Measurements from ENCODE around the gene SERPINC1. TPM values are rescaled to one million over a fixed set of nuclear protein-coding genes. Genes with fewer than 3 reads are reported as not detected.
"Not testable (repeated sequence)": the region's sequence is repeated elsewhere in the genome, so short reads cannot be mapped to it uniquely, and the experiment has no call there.

SERPINC1 gene
- not detected in 2 replicates for total RNA-seq (2013; cell fraction: nucleolus; rRNA removed)
- total RNA-seq (2014; rRNA removed) (not detected in 2 replicates), total RNA-seq (2014; rRNA removed; fragmentation: Illumina TruSeq; extraction: Trizol) (not detected in 2 replicates), total RNA-seq (2021) (0.44 and 0.61 TPM in 2 replicates), polyA plus RNA-seq (2011; rRNA removed) (not detected in 2 replicates), polyA plus RNA-seq (2014; fragmentation: Illumina TruSeq; extraction: Trizol) (not detected in 2 replicates), polyA plus RNA-seq (2014; fragmentation: Nextera tagmentation; extraction: Ambion mirVana) (under 1 TPM in 1 of 2 experiments, not detected in 1; 0.11 TPM), polyA plus RNA-seq (2014; rRNA removed) (not detected in 2 replicates), polyA plus RNA-seq (2016; fragmentation: Nextera tagmentation; extraction: Ambion mirVana) (not detected), polyA minus RNA-seq (2011; rRNA and poly(A)+ RNA removed) (not detected in 2 replicates), Bru-seq, nascent RNA (percentile 17 among the genes with signal in this experiment), BruChase-seq, experiment 1, labeled RNA remaining after a 6-hour chase (percentile 25 among the genes with signal in this experiment), BruChase-seq, experiment 2, labeled RNA remaining after a 2-hour chase (percentile 37 among the genes with signal in this experiment)
- polyA plus RNA-seq (2011; ENCODE audit: low read depth): not detected
- polyA plus RNA-seq (2011; cell fraction: cytosol; rRNA removed): not detected in 2 replicates
- polyA plus RNA-seq (2011; cell fraction: nucleus; rRNA removed): 0.41 TPM in 1 of 2 replicates, not detected in the other
- polyA plus RNA-seq (2012): not detected in 2 replicates
- not detected in 2 replicates for polyA minus RNA-seq (2011; cell fraction: cytosol; rRNA and poly(A)+ RNA removed)
- polyA minus RNA-seq (2011; cell fraction: nucleus; rRNA and poly(A)+ RNA removed): not detected in 2 replicates
- long read RNA-seq, experiment 1: 0 reads
- long read RNA-seq, experiment 2: 0 reads

DNA sequence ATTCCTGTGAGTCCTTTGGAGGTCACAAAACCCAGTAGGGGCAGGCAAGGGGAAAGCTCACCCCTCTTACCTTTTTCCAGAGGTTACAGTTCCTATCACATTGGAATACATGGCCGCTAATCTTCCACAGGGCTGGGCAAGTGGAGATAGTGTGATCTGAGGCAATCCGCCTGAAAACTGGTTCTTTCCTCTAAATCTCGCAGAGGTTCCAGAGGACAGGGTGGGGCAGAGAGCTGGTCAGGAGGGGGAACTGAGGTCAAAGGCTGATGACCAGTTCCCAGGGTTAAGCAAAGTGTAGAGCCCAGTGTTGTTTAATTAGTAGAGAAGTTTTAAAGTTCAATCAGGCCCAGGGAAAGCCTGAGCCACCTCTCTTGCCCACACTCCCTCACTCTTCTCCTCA lies at the start of gene SERPINC1:
SERPINC1 (minus strand) TSS at position 179 of the 400 bp plus-strand sequence; CDS start at position 111, 68 bp downstream.
- DNase-seq (ENCODE audit: low read depth, low spot score) (no peak), FAIRE-seq (no peak), ATAC-seq (no peak)
- SMC1A ChIA-PET (ENCODE audit: uncharacterized antibody, unreplicated experiment): no interaction called here
- no peak within 1 kb of the TSS for H3K4me2 ChIP-seq (ENCODE audit: control insufficient read depth, insufficient read depth)
- RAD21 ChIA-PET (ENCODE audit: unreplicated experiment): no interaction called here
- H3K79me2 ChIP-seq (ENCODE audit: control insufficient read depth, insufficient read depth, low read length): no peaks in the 10 kb centered on the region
- H3K9ac ChIP-seq (ENCODE audit: control insufficient read depth, insufficient read depth, low read length): no peak within 1 kb of the TSS
- 83% methylated on average over 3 of the region's 3 CpGs for WGBS (ENCODE audit: insufficient coverage, insufficient replicate concordance, low lambda C conversion rate, missing lambda C conversion rate)
- no peak within 1 kb of the TSS for H3K27ac ChIP-seq (ENCODE audit: control insufficient read depth, insufficient read depth)
- H4K20me1 ChIP-seq (ENCODE audit: control insufficient read depth, insufficient read depth): no peaks in the 10 kb centered on the region
- intact Hi-C loops (cut with micrococcal nuclease; ENCODE audit: unreplicated experiment): no loop called here
- POLR2A ChIA-PET: no interaction called here
- H3K4me3 ChIP-seq: no peak within 1 kb of the TSS
- no TSS peak for BruUV-seq (replicated peaks)
- no peaks in the 10 kb centered on the region for H3K4me1 ChIP-seq (ENCODE audit: control insufficient read depth, insufficient read depth, low read length)
- CTCF ChIA-PET: no interaction called here
- H3K9me3 ChIP-seq (replicated peaks; ENCODE audit: control insufficient read depth, insufficient read depth, low read length): no peaks in the 10 kb centered on the region
- H3K36me3 ChIP-seq (ENCODE audit: control insufficient read depth in 2 of 2, insufficient read depth in 2 of 2, low read length in 1 of 2): no peaks in the 10 kb centered on the region
- H3K27me3 ChIP-seq (replicated peaks in 1 of 2; ENCODE audit: control insufficient read depth in 2 of 2, insufficient read depth in 2 of 2, low read length in 1 of 2): peaks cover 0 to 1% of the 10 kb centered on the region in 2 experiments; a peak in 1 of 4 replicates
- no peak within 1 kb of the TSS for H2AFZ ChIP-seq (ENCODE audit: control insufficient read depth, low read depth, low read length)
- in situ Hi-C loops (cut with MboI): no loop called here
- TF ChIP-seq MXI1 (IDR thresholded peaks at IDR 0.05; ENCODE audit: low read depth, low read length) (no peak), JUND (IDR thresholded peaks at IDR 0.05; ENCODE audit: low read depth, low read length) (no peak), POU2F2 (IDR thresholded peaks at IDR 0.05; ENCODE audit: borderline replicate concordance, low read depth, low read length) (no peak), RCOR1 (conservative IDR thresholded peaks at IDR 0.05; ENCODE audit: low read depth, low read length) (no peak), POLR2AphosphoS2 (IDR thresholded peaks at IDR 0.05; ENCODE audit: low read depth, low read length) (no peak), ZNF384 (IDR thresholded peaks at IDR 0.05; ENCODE audit: borderline replicate concordance, low read depth, low read length) (no peak), IKZF1 (conservative IDR thresholded peaks at IDR 0.05) (no peak)
- TF ChIP-seq, protein P1, sequence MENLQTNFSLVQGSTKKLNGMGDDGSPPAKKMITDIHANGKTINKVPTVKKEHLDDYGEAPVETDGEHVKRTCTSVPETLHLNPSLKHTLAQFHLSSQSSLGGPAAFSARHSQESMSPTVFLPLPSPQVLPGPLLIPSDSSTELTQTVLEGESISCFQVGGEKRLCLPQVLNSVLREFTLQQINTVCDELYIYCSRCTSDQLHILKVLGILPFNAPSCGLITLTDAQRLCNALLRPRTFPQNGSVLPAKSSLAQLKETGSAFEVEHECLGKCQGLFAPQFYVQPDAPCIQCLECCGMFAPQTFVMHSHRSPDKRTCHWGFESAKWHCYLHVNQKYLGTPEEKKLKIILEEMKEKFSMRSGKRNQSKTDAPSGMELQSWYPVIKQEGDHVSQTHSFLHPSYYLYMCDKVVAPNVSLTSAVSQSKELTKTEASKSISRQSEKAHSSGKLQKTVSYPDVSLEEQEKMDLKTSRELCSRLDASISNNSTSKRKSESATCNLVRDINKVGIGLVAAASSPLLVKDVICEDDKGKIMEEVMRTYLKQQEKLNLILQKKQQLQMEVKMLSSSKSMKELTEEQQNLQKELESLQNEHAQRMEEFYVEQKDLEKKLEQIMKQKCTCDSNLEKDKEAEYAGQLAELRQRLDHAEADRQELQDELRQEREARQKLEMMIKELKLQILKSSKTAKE (IDR thresholded peaks at IDR 0.05; ENCODE audit: low read depth, poor library complexity, severe bottlenecking): no peak
- TF ChIP-seq, protein P2, sequence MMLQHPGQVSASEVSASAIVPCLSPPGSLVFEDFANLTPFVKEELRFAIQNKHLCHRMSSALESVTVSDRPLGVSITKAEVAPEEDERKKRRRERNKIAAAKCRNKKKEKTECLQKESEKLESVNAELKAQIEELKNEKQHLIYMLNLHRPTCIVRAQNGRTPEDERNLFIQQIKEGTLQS (IDR thresholded peaks at IDR 0.05; ENCODE audit: borderline replicate concordance, extremely low read depth, low read depth, low read length): no peak

DNA sequence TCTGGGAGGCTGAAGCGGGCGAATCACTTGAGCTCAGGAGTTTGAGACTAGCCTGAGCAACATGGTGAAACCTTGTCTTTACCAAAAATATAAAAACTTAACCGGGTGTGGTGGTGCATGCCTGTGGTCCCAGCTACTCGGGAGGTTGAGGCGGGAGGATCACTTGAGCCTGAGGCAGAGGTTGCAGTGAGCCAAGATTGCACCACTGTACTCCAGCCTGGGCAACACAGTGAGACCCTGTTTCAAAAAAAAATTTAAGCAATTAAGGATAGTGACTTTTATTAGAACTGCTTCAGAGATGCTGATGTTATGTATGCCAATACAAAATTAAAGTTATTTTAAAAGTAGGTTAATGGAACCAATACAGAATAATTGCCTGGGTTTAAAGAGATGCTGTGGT lies 48.8 kb upstream of the SERPINC1 start:
- H3K4me1 ChIP-seq (ENCODE audit: control insufficient read depth, insufficient read depth, low read length); BruUV-seq (replicated peaks); RAD21 ChIA-PET (ENCODE audit: unreplicated experiment); FAIRE-seq; DNase-seq (ENCODE audit: low read depth, low spot score); intact Hi-C loops (cut with micrococcal nuclease; ENCODE audit: unreplicated experiment); H3K9me3 ChIP-seq (replicated peaks; ENCODE audit: control insufficient read depth, insufficient read depth, low read length); POLR2A ChIA-PET; H3K9ac ChIP-seq (ENCODE audit: control insufficient read depth, insufficient read depth, low read length); in situ Hi-C loops (cut with MboI); H3K4me3 ChIP-seq; H3K4me2 ChIP-seq (ENCODE audit: control insufficient read depth, insufficient read depth); H3K27ac ChIP-seq (ENCODE audit: control insufficient read depth, insufficient read depth); H3K27me3 ChIP-seq (replicated peaks in 1 of 2; ENCODE audit: control insufficient read depth in 2 of 2, insufficient read depth in 2 of 2, low read length in 1 of 2); H3K79me2 ChIP-seq (ENCODE audit: control insufficient read depth, insufficient read depth, low read length); H4K20me1 ChIP-seq (ENCODE audit: control insufficient read depth, insufficient read depth); CTCF ChIA-PET; ATAC-seq; H2AFZ ChIP-seq (ENCODE audit: control insufficient read depth, low read depth, low read length): not testable (repeated sequence)
- H3K36me3 ChIP-seq (ENCODE audit: control insufficient read depth in 2 of 2, insufficient read depth in 2 of 2, low read length in 1 of 2): peaks cover 6 to 39% of the 10 kb centered on the region in 2 experiments
- 94% methylated on average over 5 of the region's 5 CpGs for WGBS (ENCODE audit: insufficient coverage, insufficient replicate concordance, low lambda C conversion rate, missing lambda C conversion rate)
- SMC1A ChIA-PET (ENCODE audit: uncharacterized antibody, unreplicated experiment): interaction anchor here (0.8 kb wide), 1 partner anchor 164 kb away, joined by 3 read pairs; no protein-coding TSS in a partner anchor

Data from GM12878 (cell line).